PC-3 (cell line): ENCODE data around the gene NUDT19. TPM values are rescaled to one million over a fixed set of nuclear protein-coding genes. Genes with fewer than 3 reads are reported as not detected.

Experiments
- ATAC-seq: fragments of 200-7000 bp; cut with Tn5 transposase; 2 replicates; pipeline ENCODE4 v1.9.1; 2020; ENCODE audit warnings: mild to moderate bottlenecking, moderate library complexity
- BruUV-seq: library from RNA; stranded (reverse); fragments of 400-500 nt; replicated peaks from 2 replicates; lab custom pipeline; 2021; lab: Mats Ljungman, UMichigan
- CTCF ChIA-PET: fragments of 300-600 bp; sonication (Branson Sonifier 250); formaldehyde crosslinking; loops from one replicate; lab custom pipeline; 2022; ENCODE audit warnings: antibody characterized with exemption; lab: Charles Lee
- POLR2A ChIA-PET: fragments of 300-600 bp; sonication (Branson Sonifier 250); formaldehyde crosslinking; loops from one replicate; lab custom pipeline; 2022; ENCODE audit warnings: antibody characterized with exemption; ENCODE audit not compliant: unreplicated experiment; lab: Charles Lee
- DNase-seq: peaks from one replicate; pipeline ENCODE4 v3.0.0-alpha.2; 2015
- H2AFZ ChIP-seq: fragments of 300-600 bp; sonication (generic); 2 replicates; pipeline ENCODE4 v1.6.0; 2016; ENCODE audit warnings: antibody characterized with exemption, low read length
- H3F3A ChIP-seq: fragments of 300-600 bp; sonication (generic); one replicate; pipeline ENCODE4 v1.6.0; 2017; ENCODE audit warnings: antibody characterized with exemption, low read length, control low read depth, mild to moderate bottlenecking; ENCODE audit not compliant: unreplicated experiment
- H3K27ac ChIP-seq: fragments of 300-600 bp; sonication (generic); 2 replicates; pipeline ENCODE4 v1.5.1; 2016; ENCODE audit warnings: mild to moderate bottlenecking, low read length
- H3K27me3 ChIP-seq: fragments of 300-600 bp; sonication (generic); 2 replicates; pipeline ENCODE4 v1.6.1; 2016; ENCODE audit warnings: low read length, mixed read lengths
- H3K36me3 ChIP-seq: fragments of 300-600 bp; sonication (generic); 2 replicates; pipeline ENCODE4 v1.6.1; 2016; ENCODE audit warnings: low read depth, mixed run types, low read length, mixed read lengths
- H3K4me1 ChIP-seq: fragments of 300-600 bp; sonication (generic); 2 replicates; pipeline ENCODE4 v1.5.1; 2016; ENCODE audit warnings: low read length; ENCODE audit not compliant: insufficient read depth
- H3K4me2 ChIP-seq: fragments of 300-600 bp; sonication (generic); 2 replicates; pipeline ENCODE4 v1.6.0; 2016; ENCODE audit warnings: low read length
- H3K4me3 ChIP-seq: fragments of 300-600 bp; sonication (generic); 2 replicates; pipeline ENCODE4 v1.5.1; 2016; ENCODE audit warnings: mild to moderate bottlenecking, low read length, mixed read lengths
- H3K79me2 ChIP-seq: fragments of 300-600 bp; sonication (generic); 2 replicates; pipeline ENCODE4 v1.6.1; 2017; ENCODE audit warnings: low read length, mixed read lengths
- H3K9ac ChIP-seq: fragments of 300-600 bp; sonication (generic); 2 replicates; pipeline ENCODE4 v1.6.0; 2016; ENCODE audit warnings: mild to moderate bottlenecking, low read length
- H3K9me2 ChIP-seq: fragments of 300-600 bp; sonication (generic); replicated peaks from 2 replicates; pipeline ENCODE4 v1.6.1; 2016; ENCODE audit warnings: mixed run types, low read length, mixed read lengths
- H3K9me3 ChIP-seq: fragments of 300-600 bp; sonication (generic); 2 replicates; pipeline ENCODE4 v1.6.1; 2016; ENCODE audit warnings: low read length, mixed read lengths
- H4K20me1 ChIP-seq: fragments of 300-600 bp; sonication (generic); 2 replicates; pipeline ENCODE4 v1.6.1; 2016; ENCODE audit warnings: low read length, mixed read lengths
- CTCF ChIP-seq: fragments of 300-600 bp; sonication (generic); conservative IDR thresholded peaks from 2 replicates; pipeline ENCODE4 v1.5.1; 2017; ENCODE audit warnings: antibody characterized with exemption, low read depth, mild to moderate bottlenecking, low read length
- EZH2 ChIP-seq: fragments of 300-600 bp; sonication (generic); IDR thresholded peaks from one replicate; pipeline ENCODE4 v1.6.1; 2017; ENCODE audit warnings: antibody characterized with exemption, mild to moderate bottlenecking, low read length; ENCODE audit not compliant: unreplicated experiment
- EZH2phosphoT487 ChIP-seq: fragments of 300-600 bp; sonication (generic); IDR thresholded peaks from 2 replicates; pipeline ENCODE4 v1.6.1; 2018; ENCODE audit warnings: mild to moderate bottlenecking, antibody characterized with exemption, low read length, borderline replicate concordance
- intact Hi-C: fragments of 100-400 bp; cut with micrococcal nuclease; formaldehyde crosslinking; loops from 2 replicates; pipeline ENCODE4 v1.9.0; 2023
- total RNA-seq: library from RNA; depleted of rRNA; stranded (reverse); fragments of >200 nt; gene quantifications from 2 replicates; pipeline ENCODE4 v1.2.3, GENCODE V29; 2014

NUDT19 gene
- total RNA-seq, 1 experiment from 2014 or later = 13.3 TPM

GRCh38 chr19:32671883-32672593 is 19.6 kb upstream of the NUDT19 start:
- Histone ChIP-seq H3K4me3 (no peak overlapping the region), H3K36me3 (no peaks in the 10 kb centered on the region), H3F3A (no peaks in the 10 kb centered on the region), H3K9ac (no peak overlapping the region), H3K9me3 (no peaks in the 10 kb centered on the region), H3K4me2 (no peak overlapping the region), H3K27ac (no peak overlapping the region), H4K20me1 (peaks cover 7% of the 10 kb centered on the region; the same call in 1 of the 2 replicates), H3K27me3 (no peaks in the 10 kb centered on the region), H2AFZ (no peak overlapping the region), H3K4me1 (peaks cover 15% of the 10 kb centered on the region), H3K79me2 (peaks cover 72% of the 10 kb centered on the region), H3K9me2 (no peaks in the 10 kb centered on the region)
- POLR2A ChIA-PET = no interaction called here
- TF ChIP-seq EZH2 (no peak), EZH2phosphoT487 (no peak), CTCF (no peak)
- ATAC-seq (no peak), DNase-seq (no peak)
- no TSS peak for BruUV-seq
- intact Hi-C loops = no loop called here
- CTCF ChIA-PET = no interaction called here

GRCh38 chr19:32672841-32673240 is 18.8 kb upstream of the NUDT19 start:
- H3K9me2 ChIP-seq = no peaks in the 10 kb centered on the region
- TF ChIP-seq EZH2phosphoT487 = no peak
- no peak for TF ChIP-seq CTCF
- TF ChIP-seq EZH2 = no peak
- intact Hi-C loops = no loop called here
- ChIA-PET POLR2A (no interaction called here), CTCF (no interaction called here)
- peaks cover 15% of the 10 kb centered on the region for H3K4me1 ChIP-seq
- H3K27ac ChIP-seq = no peak overlapping the region
- H3K36me3 ChIP-seq = no peaks in the 10 kb centered on the region
- H3F3A ChIP-seq = no peaks in the 10 kb centered on the region
- H3K79me2 ChIP-seq = peaks cover 66% of the 10 kb centered on the region
- H4K20me1 ChIP-seq = peaks cover 7% of the 10 kb centered on the region; the same call in 1 of the 2 replicates
- H3K4me2 ChIP-seq = peak overlapping the region; percentile 99; the same call in 1 of the 2 replicates
- no peaks in the 10 kb centered on the region for H3K27me3 ChIP-seq
- no peak overlapping the region for H3K4me3 ChIP-seq
- H3K9ac ChIP-seq = no peak overlapping the region
- DNase-seq (no peak), ATAC-seq (no peak)
- BruUV-seq = no TSS peak
- no peaks in the 10 kb centered on the region for H3K9me3 ChIP-seq
- no peak overlapping the region for H2AFZ ChIP-seq

- no peaks in the 10 kb centered on the region for H3F3A ChIP-seq
- ATAC-seq = no peak
- H3K9me2 ChIP-seq = no peaks in the 10 kb centered on the region
- TF ChIP-seq EZH2phosphoT487 = no peak
- TF ChIP-seq CTCF = no peak
- TF ChIP-seq EZH2 = no peak
- H3K9ac ChIP-seq = peak overlapping the region; percentile 79; the same call in 1 of the 2 replicates
- no peaks in the 10 kb centered on the region for H3K27me3 ChIP-seq
- H3K4me1 ChIP-seq = peaks cover 15% of the 10 kb centered on the region
- ChIA-PET CTCF (interaction anchor here (0.7 kb wide), 1 partner anchor 1621 kb away, joined by 6 read pairs; no protein-coding TSS in a partner anchor), POLR2A (no interaction called here)
- no peak for DNase-seq
- no peaks in the 10 kb centered on the region for H3K36me3 ChIP-seq
- intact Hi-C loops = no loop called here
- peaks cover 59% of the 10 kb centered on the region for H3K79me2 ChIP-seq
- BruUV-seq = no TSS peak
- peak overlapping the region; percentile 91 for H3K4me3 ChIP-seq
- H3K27ac ChIP-seq = no peak overlapping the region
- peak overlapping the region; percentile 99 for H3K4me2 ChIP-seq
- H2AFZ ChIP-seq = no peak overlapping the region
- H3K9me3 ChIP-seq = no peaks in the 10 kb centered on the region
- H4K20me1 ChIP-seq = peaks cover 7% of the 10 kb centered on the region; the same call in 1 of the 2 replicates
Observed at GRCh38 chr19:32673573-32673972, 18.0 kb upstream of the NUDT19 start.
